Small intestine (tissue), 7 donors: ENCODE results near the gene TEX264. TPM values are rescaled to one million over a fixed set of nuclear protein-coding genes. Genes with fewer than 3 reads are reported as not detected.

Experiments
- DNase-seq, 2 donors: peaks; one replicate each; pipeline versions ENCODE4 v3.0.0 to v3.0.0-alpha.2; 2013
- FAIRE-seq: peaks from 2 replicates; lab custom pipeline; 2012; peaks lifted over from hg19 to GRCh38; lab: Jason Lieb, UNC
- H3K27ac ChIP-seq, 3 donors: one replicate each; pipeline ENCODE4 v1.5.1; 2013; ENCODE audit warnings: low read length in 2 of 3, mild to moderate bottlenecking in 2 of 3, control low read depth in 1 of 3, inconsistent platforms in 1 of 3, low read depth in 1 of 3, moderate library complexity in 1 of 3
- H3K27me3 ChIP-seq, 3 donors: one replicate each; pipeline ENCODE4 v1.6.1; 2013; ENCODE audit warnings: low read length in 3 of 3, inconsistent platforms in 1 of 3; ENCODE audit not compliant: control insufficient read depth in 3 of 3, insufficient read depth in 3 of 3
- H3K36me3 ChIP-seq, 3 donors: one replicate each; pipeline ENCODE4 v1.6.1; 2013; ENCODE audit warnings: low read length in 3 of 3, inconsistent platforms in 1 of 3, low read depth in 1 of 3, mild to moderate bottlenecking in 1 of 3, moderate library complexity in 1 of 3; ENCODE audit not compliant: control insufficient read depth in 3 of 3, insufficient read depth in 2 of 3
- H3K4me1 ChIP-seq, 3 donors: one replicate each; pipeline ENCODE4 v1.6.1; 2013; ENCODE audit warnings: low read length in 2 of 3, inconsistent platforms in 1 of 3, low read depth in 1 of 3, mild to moderate bottlenecking in 1 of 3, moderate library complexity in 1 of 3; ENCODE audit not compliant: control insufficient read depth in 3 of 3, insufficient read depth in 2 of 3
- H3K4me3 ChIP-seq, 3 donors: one replicate each; pipeline ENCODE4 v1.5.1; 2013; ENCODE audit warnings: low read length in 3 of 3, control low read depth in 1 of 3, inconsistent platforms in 1 of 3, low read depth in 1 of 3, mild to moderate bottlenecking in 1 of 3, moderate library complexity in 1 of 3
- H3K9me3 ChIP-seq, 2 donors: one replicate each; pipeline ENCODE4 v1.6.1; 2013; ENCODE audit warnings: low read depth in 1 of 2, low read length in 1 of 2; ENCODE audit not compliant: control insufficient read depth in 2 of 2, insufficient read depth in 1 of 2
- WGBS, 3 donors: extraction: QIAGEN DNeasy Blood & Tissue Kit; methylation state at CpG; one replicate each; pipeline ENCODE4 v1.1.7; 2013; 5-methylcytosine and 5-hydroxymethylcytosine counted together
- polyA plus RNA-seq, 4 donors: library from polyadenylated mRNA; stranded (reverse) in 3 of 4; unstranded in 1 of 4; fragments of 200-250 nt in 3 of 4; fragments of 120-200 nt in 1 of 4; gene quantifications; one replicate each; pipeline versions ENCODE4 v1.2.1 to v1.2.3, GENCODE V29; 2013
- donor health status: healthy with polysubstance abuse.
- donor health status: control.
- donor health status: control.
- donor health status: Bipolar disorder and iron deficiency.
- donor health status: healthy.

Gene TEX264
- polyA plus RNA-seq, 4 donors, result 56.0 to 85.7 (median 67.3) TPM

DNA sequence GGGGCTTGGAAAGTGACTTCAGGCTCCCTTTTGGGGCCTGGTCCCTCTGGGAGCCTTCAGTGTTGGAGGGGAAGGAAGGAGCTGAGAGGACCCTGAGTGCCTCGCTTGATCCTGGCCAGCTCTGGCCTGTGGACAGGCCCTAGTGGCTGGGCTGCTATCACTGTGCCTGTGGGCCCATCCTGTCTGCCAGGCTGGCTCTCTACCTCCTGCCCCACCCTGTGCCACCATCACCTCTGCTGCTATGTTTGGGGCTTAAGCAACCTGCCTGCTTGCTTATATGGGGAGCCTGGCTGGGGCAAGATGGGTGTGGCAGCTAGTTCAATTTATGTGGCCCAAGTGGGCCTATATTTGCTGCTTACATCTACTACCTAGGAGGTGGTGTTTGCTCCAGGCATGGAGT, 7.1 kb downstream of the TEX264 start:
- Histone ChIP-seq H3K36me3 (peaks cover 0 to 69% (median 2%) of the 10 kb centered on the region in 3 donors), H3K9me3 (no peaks in the 10 kb centered on the region), H3K4me3 (no peak overlapping the region), H3K4me1 (peaks cover 0 to 4% (median 0%) of the 10 kb centered on the region in 3 donors), H3K27me3 (no peaks in the 10 kb centered on the region), H3K27ac (no peak overlapping the region)
- FAIRE-seq, result no peak
- WGBS, 3 donors, result 87 to 100% (median 92%) methylated on average over 1 of the region's 1 CpG
- no peak for DNase-seq

DNA sequence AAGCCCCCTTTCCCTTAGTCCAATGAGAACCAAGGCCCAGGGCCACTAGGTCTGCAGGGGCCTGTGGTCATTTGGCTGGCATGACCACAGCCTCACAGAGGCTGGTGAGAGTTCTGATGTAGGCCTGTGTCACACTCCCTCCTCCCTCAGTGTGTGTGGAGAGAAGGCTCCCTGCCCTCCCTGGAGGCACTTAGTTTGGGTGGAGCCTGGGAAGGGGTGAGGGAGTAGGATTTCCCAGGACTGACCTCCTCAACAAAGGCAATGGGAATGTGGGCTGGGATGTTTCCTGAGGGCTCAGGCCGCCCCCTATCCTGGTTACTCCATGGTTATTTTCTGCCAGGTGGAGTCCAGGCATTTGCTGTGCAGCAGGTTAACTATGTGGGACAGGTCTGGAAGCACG, 7.6 kb downstream of the TEX264 start:
- DNase-seq, result no peak
- no peak for FAIRE-seq
- Histone ChIP-seq H3K27me3 (no peaks in the 10 kb centered on the region), H3K4me3 (no peak overlapping the region), H3K9me3 (no peaks in the 10 kb centered on the region), H3K4me1 (peaks cover 0 to under 1% (median 0%) of the 10 kb centered on the region in 3 donors), H3K27ac (no peak overlapping the region), H3K36me3 (peaks cover 0 to 71% (median 2%) of the 10 kb centered on the region in 3 donors)
- WGBS, 3 donors, result 83 to 87% (median 85%) methylated on average over 2 of the region's 2 CpGs

DNA sequence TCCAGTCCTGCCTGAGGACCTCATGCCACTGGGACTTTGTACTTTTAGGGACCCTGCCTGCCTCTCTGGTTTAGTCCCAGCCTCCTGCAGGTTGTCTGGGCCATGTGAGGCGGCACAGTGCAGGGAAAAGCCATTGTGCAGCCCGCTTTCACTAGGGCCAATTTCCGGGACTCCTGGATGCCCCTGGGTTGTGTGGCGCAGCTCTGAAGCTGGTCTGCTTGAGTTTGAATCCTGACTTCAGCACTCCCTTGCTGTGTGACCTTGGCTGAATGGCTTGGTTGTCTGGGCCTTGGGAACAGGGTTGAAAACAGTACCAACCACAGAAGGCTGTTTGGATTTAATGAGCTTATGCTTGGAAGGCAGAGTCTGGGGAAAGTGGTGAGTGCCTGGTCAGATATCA, 8.3 kb downstream of the TEX264 start:
- Histone ChIP-seq H3K9me3 (no peaks in the 10 kb centered on the region), H3K27me3 (no peaks in the 10 kb centered on the region), H3K4me1 (no peaks in the 10 kb centered on the region), H3K4me3 (no peak overlapping the region), H3K27ac (no peak overlapping the region), H3K36me3 (peaks cover 0 to 72% (median 2%) of the 10 kb centered on the region in 3 donors)
- DNase-seq (no peak), FAIRE-seq (no peak)
- 96 to 100% (median 99%) methylated on average over 4 of the region's 4 CpGs for WGBS, 3 donors

DNA sequence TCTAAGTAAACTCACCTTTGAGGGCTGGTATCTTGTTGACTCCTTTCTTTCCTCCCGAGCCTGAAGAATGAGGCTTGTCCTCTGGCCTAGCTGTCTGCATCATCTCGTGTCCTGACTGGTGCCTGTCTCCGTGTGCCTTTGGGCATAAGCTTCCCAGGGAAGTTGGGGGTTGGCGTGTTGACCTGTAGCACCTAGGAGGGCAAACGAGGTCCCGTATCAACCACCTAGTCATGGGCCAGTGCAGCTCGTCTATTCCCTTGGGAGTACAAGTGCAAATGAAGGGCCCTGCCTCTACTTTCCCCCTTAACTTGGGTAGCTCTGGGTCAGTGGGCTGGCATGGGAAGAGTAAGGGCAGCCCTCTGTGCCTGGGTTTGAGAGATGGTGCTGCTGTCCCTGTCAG, 8.7 kb downstream of the TEX264 start:
- no peaks in the 10 kb centered on the region for H3K9me3 ChIP-seq
- no peaks in the 10 kb centered on the region for H3K4me1 ChIP-seq
- peaks cover under 1 to 72% (median 5%) of the 10 kb centered on the region in 3 donors for H3K36me3 ChIP-seq
- WGBS, 3 donors, result 81 to 84% (median 83%) methylated on average over 7 of the region's 7 CpGs
- no peaks in the 10 kb centered on the region for H3K27me3 ChIP-seq
- H3K27ac ChIP-seq, result no peak overlapping the region
- no peak for FAIRE-seq
- DNase-seq, result no peak
- no peak overlapping the region for H3K4me3 ChIP-seq

DNA sequence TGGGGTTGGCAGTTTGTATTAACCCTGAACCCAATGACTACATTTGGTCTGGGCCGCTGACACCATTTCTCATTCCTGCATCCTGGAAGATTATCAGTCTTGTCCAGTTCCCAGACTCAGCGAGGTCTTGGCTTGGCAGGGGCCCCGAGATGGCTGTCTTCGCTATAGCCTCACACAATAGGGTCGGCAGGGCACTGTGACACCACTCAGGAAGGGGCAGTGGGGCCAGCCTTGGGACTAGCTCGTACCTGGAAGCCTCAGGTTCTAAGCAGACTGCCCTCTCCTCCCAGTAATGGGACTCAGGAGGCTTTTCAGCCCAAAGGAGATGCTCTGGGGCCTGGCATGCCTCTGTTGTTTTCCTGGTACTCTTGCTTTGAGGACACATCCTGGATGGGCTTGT, 9.1 kb downstream of the TEX264 start:
- Histone ChIP-seq H3K9me3 (no peaks in the 10 kb centered on the region), H3K4me1 (no peaks in the 10 kb centered on the region), H3K4me3 (no peak overlapping the region), H3K36me3 (peaks cover 4 to 71% (median 5%) of the 10 kb centered on the region in 3 donors), H3K27me3 (no peaks in the 10 kb centered on the region), H3K27ac (no peak overlapping the region)
- WGBS, 3 donors, result 84 to 90% (median 89%) methylated on average over 6 of the region's 6 CpGs
- FAIRE-seq, result no peak
- no peak for DNase-seq

DNA sequence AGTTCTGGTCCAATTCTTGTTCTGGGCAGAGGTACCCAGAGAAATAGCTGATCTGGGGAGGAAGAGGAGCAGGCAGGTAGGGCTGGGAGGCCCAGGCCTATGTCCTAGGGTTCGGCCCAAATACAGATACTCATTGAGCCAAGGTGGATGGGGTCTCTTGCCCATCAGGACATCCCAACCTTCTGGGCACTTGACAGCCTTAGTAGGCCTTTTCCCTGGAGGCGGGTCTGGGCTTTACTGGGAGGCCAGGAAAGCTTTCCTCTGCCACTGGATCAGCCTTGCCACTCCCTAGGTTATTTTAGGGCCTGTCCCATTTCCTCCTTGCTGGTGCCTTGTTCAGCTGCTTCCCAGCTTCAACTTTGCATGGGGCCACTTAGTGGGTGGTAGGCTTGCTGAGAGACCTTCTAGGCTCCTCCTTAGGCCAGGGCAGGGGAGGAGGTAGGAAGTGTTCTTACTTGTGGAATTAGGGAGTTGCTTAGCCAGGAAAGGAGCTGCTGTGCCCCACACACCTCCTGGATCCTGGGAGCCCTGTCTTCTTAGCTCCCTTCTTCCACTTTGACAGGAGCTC, 9.7 kb downstream of the TEX264 start:
- no peak for DNase-seq
- FAIRE-seq, result no peak
- Histone ChIP-seq H3K27me3 (no peaks in the 10 kb centered on the region), H3K9me3 (no peaks in the 10 kb centered on the region), H3K4me1 (no peaks in the 10 kb centered on the region), H3K36me3 (peaks cover 3 to 70% (median 4%) of the 10 kb centered on the region in 3 donors), H3K27ac (peak overlapping the region in 1 of 3 donors; percentile 27), H3K4me3 (no peak overlapping the region)
- 79 to 90% (median 86%) methylated on average over 2 of the region's 2 CpGs for WGBS, 3 donors

DNA sequence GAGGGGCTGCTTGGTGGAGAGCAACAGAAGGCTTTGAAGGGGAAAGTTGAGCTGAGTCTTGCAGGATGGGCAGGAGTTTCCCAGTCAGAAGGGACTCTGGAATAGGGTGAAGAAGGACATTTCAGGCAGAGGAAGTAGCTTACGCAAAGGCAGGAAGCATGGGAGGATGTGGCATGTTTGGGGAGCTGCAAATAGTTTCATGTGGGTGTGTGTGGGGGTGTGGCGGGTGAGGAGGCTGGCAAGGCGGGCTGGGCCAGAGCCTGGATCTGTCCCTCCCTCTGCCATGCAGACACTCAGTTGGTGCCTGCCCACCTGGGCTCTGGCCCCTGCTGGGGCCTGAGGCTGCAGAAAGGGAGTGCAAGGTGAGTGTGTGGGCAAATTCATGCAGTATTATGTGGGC, 10.4 kb downstream of the TEX264 start:
- Histone ChIP-seq H3K9me3 (no peaks in the 10 kb centered on the region), H3K27ac (no peak overlapping the region), H3K4me1 (no peaks in the 10 kb centered on the region), H3K36me3 (peaks cover 3 to 70% (median 4%) of the 10 kb centered on the region in 3 donors), H3K4me3 (no peak overlapping the region), H3K27me3 (no peaks in the 10 kb centered on the region)
- FAIRE-seq (no peak), DNase-seq (peak in 1 of 2 donors; percentile 35)
- 40 to 74% (median 54%) methylated on average over 3 of the region's 3 CpGs for WGBS, 3 donors

DNA sequence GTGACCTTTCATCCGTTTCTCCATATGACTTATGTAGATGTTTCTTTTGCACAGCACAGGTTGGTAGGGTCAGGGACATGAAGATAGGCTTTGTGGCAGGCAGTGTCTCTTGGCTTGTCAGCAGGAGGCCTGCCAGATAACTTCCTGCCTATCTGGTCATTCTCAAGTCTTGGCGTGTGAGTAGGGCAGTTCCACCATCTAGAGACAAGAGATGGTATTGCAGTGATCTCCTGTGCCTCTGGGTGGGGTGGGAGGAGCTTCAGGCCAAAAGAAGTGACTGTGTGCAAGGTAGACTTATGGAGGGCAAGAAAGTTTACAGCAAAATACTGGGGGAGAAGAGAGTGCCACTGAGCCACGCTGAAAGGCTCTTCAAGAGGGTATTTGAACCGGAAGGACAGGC, 11.0 kb downstream of the TEX264 start:
- no peaks in the 10 kb centered on the region for H3K27me3 ChIP-seq
- DNase-seq (peak; percentile 84 to 85), FAIRE-seq (no peak)
- H3K9me3 ChIP-seq, result no peaks in the 10 kb centered on the region
- peaks cover 3 to 71% (median 4%) of the 10 kb centered on the region in 3 donors for H3K36me3 ChIP-seq
- H3K4me3 ChIP-seq, result no peak overlapping the region
- peaks cover 0 to under 1% (median 0%) of the 10 kb centered on the region in 3 donors for H3K4me1 ChIP-seq
- H3K27ac ChIP-seq, result peak overlapping the region in 1 of 3 donors; percentile 32
- 24 to 36% (median 30%) methylated on average over 4 of the region's 4 CpGs for WGBS, 3 donors

DNA sequence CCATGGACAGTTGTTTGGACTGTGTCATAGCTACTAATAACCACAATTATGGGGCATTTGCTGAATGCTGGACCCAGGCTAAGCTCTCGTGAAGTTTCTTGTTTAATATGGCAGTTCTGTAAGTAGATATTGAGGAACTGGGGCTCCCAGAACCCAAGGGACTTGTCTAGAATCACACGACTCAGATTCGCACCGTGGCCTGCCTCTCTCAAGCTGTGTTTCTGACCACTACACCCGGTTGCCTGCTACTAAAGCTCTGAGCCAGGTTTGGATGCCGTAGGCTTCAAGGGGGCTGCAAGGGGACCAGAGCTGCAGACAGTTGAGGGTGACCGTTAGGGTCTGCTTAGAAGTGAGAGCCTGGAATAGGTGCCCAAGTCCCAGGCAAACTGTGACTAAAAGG, 11.5 kb downstream of the TEX264 start:
- Histone ChIP-seq H3K4me3 (no peak overlapping the region), H3K36me3 (peaks cover 3 to 71% (median 4%) of the 10 kb centered on the region in 3 donors), H3K27me3 (no peaks in the 10 kb centered on the region), H3K4me1 (peaks cover 0 to 2% (median 0%) of the 10 kb centered on the region in 3 donors), H3K9me3 (no peaks in the 10 kb centered on the region), H3K27ac (no peak overlapping the region)
- DNase-seq (no peak), FAIRE-seq (no peak)
- WGBS, 3 donors, result 78 to 84% (median 81%) methylated on average over 7 of the region's 7 CpGs
